DMS153 treated with DMSO at 0.1 percent for 48 hours (cell line): ENCODE data around the gene HIF3A.

Experiments
- DNase-seq: peaks from one replicate; lab custom pipeline; 2025; ENCODE audit not compliant: unreplicated experiment; lab: John Stamatoyannopoulos, UW

Gene HIF3A

DNA sequence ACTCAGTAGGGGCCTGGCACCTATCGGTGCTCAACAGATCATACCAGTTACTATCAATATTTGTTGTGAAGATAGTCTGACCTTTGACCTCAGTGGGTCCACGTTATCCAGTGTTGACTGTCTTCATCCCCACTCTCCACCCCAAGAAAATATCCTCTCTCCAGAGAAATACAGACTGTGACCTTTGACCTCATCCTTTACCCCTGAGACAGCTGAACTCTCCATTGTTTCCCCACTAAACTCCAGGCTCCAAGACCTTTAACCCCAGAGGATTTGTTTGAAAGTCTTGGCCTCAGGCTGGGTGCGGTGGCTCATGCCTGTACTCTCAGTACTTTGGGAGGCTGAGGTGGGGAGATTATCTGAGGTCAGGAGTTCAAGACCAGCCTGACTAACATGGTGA, 27.4 kb downstream of the HIF3A start:
- no peak for DNase-seq

DNA sequence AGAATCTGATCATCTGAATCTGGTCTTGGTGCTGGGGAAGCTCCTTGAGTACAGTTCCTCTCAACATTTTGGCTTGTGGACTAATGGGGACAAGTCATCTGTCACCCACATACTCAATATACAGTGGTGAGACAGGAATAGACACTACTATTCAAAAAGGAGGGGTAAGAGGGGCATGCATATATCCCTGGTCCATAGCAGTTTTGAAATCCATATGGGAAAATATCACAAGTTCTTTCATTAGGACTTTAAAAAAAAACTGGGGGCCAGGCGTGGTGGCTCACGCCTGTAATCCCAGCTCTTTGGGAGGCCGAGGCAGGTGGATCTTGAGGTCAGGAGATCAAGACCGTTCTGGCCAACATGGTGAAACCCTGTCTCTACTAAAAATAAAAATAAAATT, 29.8 kb downstream of the HIF3A start:
- no peak for DNase-seq

DNA sequence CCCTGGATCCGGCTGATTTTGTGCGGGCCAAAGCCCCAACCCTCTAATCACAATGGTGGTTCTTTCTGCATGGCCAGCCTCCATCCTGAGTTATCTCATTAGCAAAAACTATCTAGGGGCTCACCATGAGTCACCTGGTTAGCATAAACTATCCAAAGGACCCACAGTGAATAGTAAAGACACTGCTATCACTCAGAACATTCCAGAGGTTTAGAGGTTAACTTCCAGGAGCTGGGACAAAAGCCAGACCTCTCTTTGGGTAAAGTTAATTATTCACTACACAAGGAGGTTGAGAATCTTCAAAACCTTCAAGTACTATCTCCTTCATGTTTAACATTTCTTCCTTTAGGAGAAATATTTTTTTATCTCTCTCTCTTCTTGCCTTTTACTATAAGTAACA, 31.2 kb downstream of the HIF3A start:
- DNase-seq = no peak

DNA sequence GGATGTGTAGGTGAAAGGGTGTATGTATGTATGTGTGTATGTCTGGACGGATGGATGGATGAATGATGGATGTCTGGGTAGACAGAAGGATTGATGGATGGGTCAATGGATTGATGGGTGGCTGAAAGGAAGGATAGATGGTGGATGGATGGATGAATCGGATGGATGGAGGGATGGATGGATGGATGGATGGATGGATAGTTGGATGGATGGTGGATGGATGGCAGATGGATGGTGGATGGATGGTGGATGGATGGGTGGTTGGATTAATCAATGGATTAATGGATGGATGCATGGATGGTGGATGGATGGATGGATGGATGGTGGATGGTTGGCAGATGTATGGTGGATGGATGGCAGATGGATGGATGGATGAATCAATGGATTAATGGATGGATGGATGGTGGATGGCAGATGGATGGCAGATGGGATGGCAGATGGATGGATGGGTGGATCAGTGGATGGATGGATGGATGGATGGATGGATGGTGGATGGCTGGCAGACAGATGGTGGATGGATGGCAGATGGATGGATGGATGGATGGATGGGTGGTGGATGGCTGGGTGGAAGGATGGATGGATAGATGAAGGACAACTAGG, 33.6 kb downstream of the HIF3A start:
- DNase-seq = no peak

DNA sequence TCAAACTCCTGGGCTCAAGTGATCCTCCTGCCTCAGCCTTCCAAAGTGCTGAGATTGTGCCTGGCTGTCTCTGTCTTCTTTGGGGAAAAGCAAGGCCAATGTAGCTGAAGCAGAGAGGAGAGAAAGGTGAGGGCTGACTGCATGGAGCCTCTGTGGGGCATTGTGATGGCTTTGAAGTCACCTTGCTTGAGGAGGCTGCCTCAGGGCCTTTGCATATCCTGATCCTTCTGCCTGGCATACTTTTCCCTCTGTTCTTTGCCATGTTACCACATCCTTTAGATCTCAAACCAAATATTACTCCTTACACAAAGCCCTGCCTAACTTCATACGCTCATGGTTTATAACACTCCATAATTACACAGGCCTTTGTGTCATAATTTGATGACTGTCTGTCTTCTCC, 40.6 kb downstream of the HIF3A start:
- DNase-seq = no peak

DNA sequence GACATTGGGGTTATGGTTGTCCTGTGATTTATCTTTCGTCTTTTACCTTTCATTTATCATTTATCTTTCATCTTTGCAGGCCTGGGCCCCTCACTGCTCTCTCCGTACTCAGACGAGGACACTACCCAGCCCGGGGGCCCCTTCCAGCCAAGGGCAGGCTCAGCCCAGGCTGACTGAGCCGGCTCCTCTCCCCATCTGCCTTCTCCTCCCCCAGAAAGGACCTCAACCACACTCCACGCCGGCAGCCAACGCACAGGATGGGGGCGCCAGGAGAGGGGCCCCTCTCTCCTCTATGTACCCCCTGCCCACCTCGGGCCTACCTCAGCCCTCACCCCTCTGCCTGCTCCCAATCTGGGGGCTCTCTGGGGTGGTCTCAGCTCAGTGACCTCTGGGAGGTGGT, 42.6 kb downstream of the HIF3A start:
- DNase-seq = no peak

DNA sequence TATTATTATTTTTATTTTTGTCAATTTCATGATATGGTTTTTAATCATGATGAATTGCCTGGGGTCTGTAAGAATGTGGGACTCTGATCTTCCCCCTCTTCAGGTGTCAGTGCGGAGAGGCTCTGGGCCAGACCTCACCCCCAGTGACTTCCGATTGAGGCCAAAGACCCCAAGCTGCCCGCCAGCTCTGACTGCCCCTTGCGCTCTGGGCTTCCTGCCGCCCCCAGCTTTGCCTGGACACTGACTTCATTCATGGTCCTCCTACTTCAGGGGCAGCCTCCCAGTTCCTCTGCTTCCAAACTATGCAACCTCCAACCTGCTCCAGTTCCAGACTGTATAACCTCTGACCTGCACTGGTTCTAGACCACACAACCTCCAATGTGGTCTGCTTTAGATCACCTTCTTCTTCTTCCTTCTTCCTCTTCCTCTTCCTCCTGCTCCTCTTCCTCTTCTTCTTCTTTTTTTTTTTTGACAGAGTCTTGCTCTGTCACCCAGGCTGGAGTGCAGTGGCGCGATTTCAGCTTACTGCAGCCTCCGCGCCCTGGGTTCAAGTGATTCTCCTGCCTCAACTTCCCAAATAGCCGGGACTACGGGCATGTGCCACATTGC, 43.3 kb downstream of the HIF3A start:
- DNase-seq = no peak

DNA sequence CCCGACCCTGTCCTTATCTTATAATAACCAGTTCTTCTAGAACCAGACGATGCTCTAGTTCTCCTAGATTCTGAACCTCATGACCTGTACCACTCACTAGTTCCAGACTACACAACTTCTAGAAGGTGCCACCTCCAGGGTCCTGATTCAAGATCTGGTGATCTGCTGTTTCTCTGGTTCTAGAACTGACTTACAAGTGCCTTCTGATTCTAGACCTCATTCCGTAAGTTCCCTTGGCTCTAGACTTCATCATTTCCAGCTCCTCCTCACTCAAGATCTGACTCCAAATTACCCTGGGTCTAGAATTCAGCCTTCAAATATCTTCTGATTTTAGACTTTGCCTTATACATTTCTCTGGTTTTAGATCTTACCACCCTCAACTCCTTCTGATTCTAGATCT, 45.1 kb downstream of the HIF3A start:
- no peak for DNase-seq

DNA sequence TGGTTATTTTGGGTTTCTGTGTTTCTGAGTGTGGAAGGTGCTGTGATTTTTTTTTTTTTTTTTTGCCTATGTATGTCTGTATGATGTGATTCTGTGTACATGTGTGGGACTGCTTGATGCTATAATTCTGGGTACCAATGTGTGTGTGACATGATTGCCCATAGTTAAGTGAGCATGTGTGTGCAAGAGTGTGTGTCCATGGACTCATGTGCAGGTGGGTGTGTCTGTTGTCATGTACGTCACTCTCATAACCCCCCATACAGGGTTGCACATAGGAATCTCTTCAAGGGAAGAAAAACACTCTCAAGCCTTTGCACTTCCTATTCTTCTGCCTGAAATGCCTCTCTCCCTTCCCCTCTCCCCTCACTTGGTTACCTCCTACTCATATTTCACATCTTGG, 47.5 kb downstream of the HIF3A start:
- DNase-seq = no peak

DNA sequence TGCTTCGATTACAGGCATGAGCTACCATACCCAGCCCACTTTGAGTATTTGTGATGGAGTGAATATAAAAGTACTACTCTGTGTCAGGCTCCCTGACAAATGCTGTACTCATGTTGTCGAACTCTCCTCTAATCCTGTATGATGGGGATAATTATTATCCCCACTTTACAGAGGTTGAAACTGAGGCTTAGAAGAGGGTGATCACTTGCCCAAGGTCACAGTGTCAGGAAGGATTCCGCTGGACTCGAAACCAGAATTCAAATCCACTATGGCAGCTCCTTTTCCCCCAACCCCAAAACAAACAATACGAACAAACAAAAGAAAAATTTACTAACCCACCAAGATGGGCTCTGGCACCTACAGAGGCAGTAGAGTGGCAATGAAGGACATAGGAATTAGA, 48.3 kb downstream of the HIF3A start:
- no peak for DNase-seq

DNA sequence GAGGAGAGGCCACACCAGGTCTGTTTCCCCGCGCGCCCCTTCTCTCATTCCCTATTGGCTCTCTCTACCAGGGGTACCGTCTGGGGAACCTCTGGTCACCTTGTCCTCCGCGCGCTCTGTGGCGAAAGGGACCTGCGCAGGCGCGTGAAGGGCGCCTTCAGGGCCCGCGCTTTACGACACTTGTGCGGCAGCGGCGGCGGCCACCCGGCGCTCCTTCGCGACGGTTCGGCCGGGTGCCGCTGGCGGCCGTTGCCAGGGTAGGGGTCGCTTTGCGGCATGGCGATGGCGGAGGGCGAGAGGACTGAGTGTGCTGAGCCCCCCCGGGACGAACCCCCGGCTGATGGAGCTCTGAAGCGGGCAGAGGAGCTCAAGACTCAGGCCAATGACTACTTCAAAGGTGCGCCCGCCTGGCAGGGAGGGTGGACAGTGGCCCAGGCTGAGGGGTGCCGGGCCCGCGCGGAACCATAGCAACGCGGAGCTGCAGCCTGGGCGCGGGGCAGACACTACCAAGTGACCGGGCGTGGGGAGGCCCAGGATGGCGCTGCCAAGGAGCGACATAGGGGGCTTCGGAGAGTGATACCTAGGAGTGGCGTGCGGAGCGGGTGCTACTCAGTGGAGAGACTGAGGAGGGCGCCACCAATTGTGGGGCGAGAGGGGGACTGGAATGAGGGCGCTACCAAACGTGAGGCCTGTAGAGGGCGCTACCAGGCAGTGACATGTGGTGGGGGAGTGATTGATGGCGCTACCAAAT, 50.2 kb downstream of the HIF3A start, which contains the start of gene PPP5C:
Gene PPP5C (plus strand): TSS at position 267 of the 751 bp plus-strand sequence. CDS start 10 bp downstream, at position 277.
- peak; percentile 88 for DNase-seq

DNA sequence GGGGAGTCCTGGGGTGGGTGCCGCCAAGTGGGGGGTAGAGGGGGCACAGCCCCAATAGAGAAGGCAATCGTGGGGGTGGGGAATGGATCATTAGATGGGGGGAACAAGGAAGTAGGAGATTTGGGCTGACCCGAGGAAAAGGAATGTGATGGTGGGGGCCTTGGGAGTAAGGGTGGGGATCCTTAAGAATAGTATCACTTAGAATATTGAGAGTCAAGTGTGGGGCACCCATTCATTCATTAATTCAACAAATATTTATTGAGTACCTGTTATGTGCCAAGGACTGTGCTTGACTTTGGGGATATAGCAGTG, 50.7 kb downstream of the HIF3A start:
- no peak for DNase-seq

DNA sequence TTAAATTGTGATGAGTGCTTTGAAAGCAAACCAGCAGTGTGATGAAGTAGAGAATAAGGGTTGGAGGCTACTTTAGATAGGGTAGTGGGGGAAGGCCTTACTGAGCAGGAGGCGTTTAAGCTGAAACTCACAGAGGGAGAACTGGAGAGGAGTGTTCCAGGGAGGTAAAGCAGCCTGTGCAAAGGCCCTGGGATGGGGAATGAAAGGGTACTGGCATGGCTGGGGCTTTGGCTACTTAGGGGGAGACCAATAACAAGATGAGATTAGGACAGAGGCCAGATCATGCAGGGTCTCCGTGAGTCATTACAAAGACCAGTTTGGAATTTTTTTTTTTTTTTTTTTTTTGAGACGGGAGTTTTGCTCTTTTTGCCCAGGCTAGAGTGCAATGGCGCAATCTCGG, 51.1 kb downstream of the HIF3A start:
- no peak for DNase-seq

DNA sequence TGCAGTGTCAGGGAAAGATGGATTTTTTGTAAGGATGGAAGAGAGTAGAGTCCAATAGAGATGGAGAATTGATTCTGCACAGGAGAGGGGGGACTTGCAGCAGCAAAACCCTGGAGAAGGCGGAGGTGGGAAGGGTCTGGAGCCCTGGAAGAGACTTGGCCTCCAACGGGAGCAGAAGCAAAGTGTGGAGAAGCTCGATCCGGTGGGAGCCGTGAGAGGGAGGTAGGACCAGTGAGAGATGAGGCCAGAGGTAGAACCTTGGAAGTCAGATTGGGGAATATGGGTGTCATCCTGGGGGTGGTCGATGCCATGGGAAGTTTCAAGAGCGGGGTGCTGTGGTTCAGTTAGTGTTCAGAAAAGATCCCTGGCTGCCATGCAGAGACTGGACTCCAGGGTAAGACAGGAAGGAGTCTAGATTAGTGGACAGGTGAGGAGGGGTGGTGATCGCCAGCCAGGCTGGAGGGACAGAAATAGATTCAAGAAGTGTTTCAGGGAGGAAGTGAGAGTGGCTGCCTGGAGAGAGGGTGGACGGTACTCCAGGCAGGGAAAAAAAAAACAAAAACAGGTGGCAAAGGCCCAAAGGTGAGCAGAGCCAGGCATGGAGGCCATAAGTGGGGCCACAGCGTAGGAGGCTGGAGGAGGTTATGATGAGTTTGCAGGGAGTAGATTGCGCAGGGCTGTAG, 52.6 kb downstream of the HIF3A start:
- no peak for DNase-seq

DNA sequence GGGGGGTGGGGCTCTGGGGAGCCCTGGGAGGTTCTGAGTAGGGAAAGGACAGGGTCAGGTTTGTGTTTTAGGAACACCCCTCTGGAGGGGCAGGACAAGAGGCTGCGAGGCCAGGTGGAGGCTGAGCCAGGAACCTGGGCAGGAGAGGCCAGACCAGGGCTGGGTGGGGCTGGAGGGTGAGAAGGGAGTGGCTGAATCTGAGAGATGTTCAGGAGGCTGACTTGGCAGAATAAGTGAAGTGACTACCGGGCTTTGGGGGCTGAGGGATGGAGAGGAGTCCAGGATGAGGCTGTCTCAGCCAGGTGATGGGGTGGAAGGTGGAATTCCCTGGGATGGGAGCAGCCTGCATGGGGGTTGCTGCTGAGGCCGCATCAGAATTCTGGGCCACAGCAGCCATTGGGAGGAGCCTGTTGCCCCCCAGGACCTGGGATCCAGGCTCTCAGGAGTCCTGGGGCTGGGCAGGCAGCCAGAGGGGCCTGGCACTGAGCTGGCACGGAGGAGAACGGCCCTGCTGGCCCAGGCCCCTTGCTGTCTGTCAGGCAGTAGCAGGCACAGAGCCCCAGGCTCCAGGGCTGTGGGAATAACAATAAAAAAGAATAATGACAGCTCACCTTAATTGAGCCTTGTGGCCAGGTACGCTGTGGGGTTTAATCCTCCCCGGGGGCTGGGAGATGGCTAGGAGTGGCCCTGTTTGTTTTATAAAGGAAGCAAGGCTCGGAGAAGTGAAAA, 53.4 kb downstream of the HIF3A start:
- peak; percentile 4 for DNase-seq

DNA sequence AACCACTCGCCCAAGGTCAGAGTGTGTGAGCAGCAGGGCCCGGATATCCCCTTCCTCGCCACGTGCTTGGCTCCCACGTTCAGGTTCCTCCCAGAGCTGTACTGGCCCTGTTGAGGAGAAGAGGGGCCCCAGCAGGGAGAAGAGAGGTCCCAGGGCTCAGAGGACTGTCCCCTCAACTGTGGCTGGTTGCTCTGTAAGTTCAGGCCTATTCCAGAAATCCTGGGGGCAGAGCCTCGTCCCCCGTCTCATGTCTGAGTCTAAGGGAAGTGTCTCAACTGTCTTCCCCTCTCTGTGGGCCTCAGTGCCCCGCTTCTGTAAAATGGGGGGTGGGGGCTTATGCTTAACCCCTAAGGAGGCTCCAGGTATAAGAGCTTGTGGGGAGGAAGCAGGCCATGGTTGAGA, 53.9 kb downstream of the HIF3A start:
- DNase-seq = no peak

DNA sequence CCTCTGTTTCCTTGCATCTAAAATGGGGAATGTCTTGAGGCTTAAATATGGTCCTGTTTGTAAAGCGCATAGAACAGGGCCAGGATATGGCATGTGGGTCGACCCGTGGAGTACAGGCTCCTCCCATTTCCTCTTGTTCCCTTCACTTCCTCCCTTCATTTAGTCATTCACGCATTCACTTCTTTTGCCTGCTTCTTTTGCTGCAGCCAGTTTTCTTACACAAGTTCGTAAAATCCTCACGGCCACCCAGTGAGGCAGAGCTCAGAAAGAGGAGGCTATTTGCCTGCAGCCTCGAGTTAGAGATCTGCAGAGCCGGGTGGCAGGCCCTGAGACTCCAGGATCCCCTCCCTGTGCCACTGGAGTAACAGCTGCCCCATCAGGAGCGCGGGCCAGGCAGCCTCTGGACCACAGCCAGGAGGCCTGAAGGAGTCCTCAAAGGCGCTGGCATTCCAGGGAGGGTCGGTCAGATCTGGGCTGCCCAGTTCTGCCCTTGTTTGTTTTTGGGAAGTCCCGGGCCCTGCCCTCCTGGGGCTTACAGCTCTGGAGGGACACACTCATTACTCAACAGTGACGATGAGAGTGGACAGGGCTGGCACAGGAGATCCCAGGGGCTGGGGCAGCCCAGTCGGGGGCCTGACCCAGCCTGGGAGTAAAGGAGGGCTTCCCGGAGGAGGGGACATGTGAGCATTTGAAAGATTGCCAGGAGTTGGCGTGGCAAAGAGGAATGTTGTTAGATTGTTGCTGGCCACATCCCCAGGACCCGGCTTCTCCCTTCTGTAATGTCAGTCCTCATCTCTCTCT, 54.6 kb downstream of the HIF3A start:
- DNase-seq = no peak

DNA sequence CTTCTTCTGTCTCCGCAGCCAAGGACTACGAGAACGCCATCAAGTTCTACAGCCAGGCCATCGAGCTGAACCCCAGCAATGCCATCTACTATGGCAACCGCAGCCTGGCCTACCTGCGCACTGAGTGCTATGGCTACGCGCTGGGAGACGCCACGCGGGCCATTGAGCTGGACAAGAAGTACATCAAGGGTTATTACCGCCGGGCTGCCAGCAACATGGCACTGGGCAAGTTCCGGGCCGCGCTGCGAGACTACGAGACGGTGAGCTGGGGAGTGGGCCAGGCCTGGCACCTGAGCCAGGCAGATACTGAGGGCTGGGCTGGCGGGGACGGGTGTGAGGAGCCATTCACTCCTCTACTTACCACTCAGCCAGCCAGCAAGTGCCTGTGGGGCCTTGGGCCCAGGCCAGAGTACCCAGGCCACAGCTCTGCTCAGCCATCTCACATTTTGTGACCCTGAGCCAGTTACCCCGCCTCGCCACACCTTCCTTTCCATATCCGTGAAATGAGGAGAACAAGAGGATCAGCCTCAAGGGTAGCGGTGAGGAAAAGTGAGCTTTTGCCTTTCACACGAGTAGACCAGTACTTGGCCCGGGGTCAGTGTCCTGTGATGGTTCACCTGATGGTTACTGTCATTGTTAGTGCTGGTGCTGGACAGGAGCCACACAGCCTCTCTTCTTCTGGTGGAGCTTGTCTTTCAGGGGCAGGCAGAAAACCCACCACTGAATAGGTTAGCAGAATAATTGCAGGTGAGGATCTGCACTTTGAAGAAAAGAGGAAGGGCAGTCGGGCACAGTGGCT, 57.1 kb downstream of the HIF3A start:
- DNase-seq = no peak

DNA sequence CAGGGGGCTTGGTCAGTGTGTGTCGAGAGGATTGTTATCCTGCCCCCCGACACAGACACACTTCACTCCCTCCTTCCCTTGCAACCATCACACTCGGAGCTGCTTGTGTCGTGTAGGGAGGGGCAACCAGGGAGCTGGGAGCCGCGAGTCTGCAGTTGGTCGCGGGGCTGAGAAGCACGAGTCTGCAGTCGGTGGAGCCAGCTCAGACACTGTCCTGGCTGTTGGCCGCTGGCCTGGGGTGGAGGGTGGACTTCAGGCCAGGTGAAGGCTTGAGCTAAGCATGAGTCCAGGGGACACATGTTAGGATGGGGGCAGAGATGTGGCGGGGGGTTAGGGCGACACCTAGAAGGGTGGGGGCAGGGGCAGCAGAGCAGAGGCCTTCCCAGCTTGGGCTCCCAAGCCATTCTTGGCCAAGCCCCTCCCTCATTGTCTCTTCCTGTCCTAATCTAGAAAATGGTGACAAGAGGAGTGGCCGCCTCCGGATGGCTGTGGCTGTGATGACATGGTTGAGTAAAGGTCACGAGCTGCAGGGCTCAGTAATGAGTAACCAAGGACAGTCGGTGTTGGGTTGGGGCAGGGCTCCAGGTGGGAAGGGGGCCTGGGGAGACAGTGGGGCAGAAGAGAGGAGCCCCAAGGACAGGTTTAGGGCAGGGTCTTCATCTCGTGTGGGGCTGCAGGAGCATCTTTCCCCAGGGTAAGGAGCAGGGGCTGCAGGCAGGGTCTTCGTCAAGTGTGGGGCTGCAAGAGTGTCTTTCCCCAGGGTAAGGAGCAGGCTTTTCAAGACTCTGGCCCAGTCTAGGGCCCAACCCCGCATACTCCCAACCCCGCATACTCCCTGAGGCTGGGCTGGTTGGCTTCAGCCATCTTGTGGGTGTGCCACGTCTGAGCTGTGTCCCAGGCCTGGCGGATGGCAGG, 58.6 kb downstream of the HIF3A start:
- DNase-seq = no peak
